HUDEP-2 (cell line): ENCODE results near the gene CEP72.
A peak's percentile ranks its signal among the peaks of the same experiment; 100 is the strongest.
"Not testable (repeated sequence)": the region's sequence is repeated elsewhere in the genome, so short reads cannot be mapped to it uniquely, and the experiment has no call there.

Source experiments
- DNase-seq, 76 experiments: peaks; one replicate each; lab custom pipeline; 2025; ENCODE audit not compliant: unreplicated experiment in 76 of 76; lab: John Stamatoyannopoulos, UW

CEP72 gene

DNA sequence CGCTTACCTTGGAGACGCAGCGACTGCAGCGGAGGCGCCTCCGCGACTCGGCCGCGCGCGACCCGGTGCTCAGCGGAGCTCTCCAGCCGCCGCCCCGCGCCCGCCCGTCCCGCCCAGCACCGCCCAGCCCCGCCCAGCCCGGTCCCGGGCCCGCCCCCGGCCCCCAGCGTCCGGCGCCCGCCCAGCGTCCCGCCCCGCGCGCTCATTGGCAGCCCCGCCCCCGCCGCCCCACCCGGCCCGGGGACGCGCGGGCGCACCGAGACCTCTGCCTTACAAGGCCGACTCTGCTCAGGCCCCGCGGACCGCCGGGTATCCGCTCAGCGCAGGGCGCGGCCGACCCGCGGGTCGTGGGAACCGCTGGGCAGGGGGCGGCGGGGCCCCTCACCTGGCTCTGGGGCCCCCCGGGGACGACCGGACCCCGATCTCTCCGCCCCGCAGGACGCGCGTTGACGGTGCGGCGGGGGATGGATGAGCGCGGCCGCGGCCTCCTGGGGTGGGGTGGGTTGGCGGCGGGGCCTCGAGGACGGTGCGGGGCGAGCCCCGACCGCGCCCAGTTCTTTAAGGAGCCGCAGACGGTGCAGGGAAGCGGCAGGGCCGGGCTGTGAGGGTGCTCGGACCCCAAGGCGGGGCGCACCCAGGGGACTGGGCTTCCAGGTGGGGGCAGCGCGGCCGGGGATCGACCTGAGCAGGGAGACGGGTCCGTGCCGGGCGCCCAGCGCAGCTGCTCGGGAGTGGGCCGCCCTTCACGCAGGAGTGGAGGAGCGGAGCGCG is 81.3 kb downstream of the CEP72 start, which contains the start of gene TPPP:
TPPP (minus strand) TSS at position 82 of the 771 bp plus-strand sequence. CDS start 15,292 bp downstream, outside the sequence.
- DNase-seq, result peak in 54 of 76 experiments; percentile 8 to 80 (median 55)

DNA sequence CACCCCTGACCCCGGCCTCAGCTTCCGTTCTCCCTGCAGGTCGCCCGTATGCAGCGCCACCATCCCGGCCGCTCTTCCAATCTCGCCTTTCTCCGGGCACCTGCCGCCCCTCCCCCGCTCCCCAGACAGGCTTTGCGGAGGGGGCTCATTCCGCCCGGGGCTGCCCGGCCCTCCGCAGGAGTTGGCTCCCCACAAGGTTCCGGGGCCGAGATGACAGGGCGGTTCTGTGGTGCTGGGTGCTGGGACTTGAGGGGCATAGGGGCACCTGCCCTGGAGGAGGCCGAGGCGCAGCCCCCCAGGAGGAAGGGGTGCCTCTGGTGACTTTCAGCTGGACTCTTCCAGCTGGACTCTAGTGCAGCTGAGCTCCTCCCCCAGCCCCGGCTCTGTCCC is 81.9 kb downstream of the CEP72 start:
- not testable (repeated sequence) for DNase-seq

DNA sequence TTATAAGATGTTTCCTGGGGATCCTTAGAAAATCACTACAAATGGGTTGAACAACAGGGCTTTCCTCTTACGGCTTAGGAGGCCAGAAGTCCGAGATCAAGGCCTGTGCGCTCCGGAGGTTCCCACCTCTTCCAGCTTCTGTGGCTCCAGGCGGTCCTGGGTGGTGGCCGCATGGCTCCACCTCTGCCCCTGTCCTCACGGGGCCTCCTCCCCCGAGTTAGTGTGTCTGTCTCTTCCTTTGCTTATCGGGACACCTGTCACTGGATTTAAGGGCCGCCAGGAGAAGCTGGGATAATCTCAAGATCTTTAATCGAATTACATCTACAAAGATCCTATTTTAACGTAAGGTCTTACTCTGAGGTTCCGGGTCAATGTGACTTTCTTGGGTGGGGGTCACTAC is 83.3 kb downstream of the CEP72 start:
- DNase-seq, result not testable (repeated sequence)

DNA sequence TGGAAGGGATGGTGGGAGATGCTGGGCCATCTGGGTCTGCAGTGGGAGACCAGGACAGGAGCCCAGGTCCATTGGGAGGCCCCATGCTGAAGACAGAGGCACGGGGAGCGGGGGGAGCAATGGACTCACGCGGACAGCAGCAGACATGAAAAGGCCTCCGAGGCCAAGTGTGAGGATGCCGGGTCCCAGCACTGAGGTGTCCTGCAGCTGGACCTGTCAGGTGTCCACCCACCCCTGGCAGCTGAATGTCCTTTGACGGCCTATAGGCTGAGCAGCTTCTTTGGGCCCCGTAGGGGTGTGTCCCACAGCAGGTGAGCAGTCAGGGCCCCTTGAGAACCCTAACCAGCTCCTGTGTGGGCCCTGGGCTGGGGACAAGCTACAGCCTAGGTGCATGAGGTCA is 84.1 kb downstream of the CEP72 start:
- not testable (repeated sequence) for DNase-seq

DNA sequence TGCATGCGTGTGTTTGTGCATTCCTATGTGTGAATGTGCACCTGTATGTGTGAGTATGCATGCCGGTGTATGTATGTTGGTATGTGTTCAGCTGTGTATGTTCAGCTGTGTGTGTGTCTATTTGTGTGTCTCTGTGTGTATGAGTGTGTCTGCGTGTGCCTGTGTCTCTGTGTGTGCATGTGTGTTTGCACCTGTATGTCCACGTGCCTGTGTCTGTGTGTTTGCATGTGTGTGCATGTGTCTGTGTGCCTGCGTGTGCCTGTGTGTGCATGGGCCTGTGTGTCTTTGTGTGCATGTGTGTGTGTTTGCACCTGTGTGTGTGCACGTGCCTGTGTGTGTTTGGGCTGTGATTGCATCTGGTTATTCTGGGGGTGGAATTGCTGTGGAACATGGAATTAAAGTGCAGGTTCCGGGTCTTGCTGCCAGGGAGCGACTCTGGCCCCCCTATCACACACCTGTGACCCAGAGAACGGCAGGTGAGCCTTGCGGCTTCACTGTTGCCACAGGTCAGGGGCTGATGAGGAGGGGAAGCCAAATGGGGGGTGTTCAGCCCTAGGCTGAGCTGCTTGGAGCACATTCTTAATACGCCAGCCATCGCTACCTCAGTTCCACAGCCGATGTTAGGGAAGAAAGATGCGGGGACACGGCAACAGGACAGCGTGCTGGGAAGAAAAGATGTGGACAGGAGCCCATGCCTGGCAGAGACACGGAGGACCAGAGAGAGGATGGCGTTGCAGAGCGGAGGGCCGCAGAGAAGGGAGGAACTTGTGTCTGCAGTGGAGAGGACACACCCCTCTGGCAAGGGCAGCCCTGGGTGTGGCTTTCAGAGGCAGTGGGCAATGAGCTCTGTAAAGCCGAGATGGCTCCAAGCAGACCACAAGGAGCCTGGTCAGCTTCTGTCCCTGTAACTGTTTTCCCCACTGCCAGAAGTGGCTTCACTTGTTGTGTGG is 84.9 kb downstream of the CEP72 start:
- peak in 1 of 76 experiments; percentile 10 for DNase-seq
